ENCODE results near the gene COL16A1. TPM values are rescaled to one million over a fixed set of nuclear protein-coding genes. Genes with fewer than 3 reads are reported as not detected.

The COL16A1 gene
- total and polyA plus RNA-seq, 2 of the 13 experiments (the other 11 are each of a cell fraction or from before 2014, with no cell fraction given), result 4.3 to 12.2 TPM

DNA sequence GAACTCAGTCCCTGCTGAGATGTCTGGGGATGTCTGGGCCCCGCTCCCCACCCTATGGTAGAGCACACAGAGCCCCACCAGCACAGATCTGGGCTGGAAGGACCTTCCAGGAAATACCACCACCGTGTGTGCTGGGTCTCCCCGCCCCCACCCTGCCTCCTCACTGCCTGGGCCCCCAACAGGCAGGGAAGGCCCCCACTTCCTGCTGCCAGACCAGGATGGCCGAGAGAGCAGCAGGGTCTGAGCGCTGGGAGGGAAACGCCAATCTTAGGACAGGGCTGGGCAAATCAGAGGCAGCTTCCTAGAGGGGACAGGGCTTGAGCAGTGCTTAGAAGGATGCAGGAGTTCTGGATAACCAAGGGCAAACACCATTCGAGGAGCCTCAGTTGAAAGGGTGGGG lies 48.4 kb upstream of the COL16A1 start:
- in situ Hi-C loops (cut with HindIII; ENCODE audit: extremely low pct_ligation_motif_present, low pct_unique_long_range_greater_than_20kb), result no loop called here

DNA sequence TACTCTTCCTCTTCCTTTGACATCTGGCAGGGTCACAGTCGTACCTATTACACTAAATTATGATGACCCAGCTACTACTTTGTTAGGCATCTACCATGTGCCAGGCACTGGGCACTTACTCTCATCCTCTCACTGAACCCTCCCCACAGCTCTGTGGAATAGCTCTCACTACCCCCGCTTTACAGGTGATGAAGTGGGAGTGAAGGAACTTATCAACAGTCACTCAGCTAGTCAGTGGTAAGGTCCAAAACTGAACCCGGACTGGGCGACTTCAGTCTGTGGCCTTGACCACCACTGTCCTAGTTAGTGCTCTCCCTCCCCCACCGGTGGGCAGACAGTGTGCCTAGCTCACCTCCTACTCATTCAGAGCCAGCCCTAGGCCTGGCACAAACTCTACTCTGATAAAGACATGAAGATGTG lies 48.0 kb upstream of the COL16A1 start:
- Histone ChIP-seq H3K4me2 (ENCODE audit: low read depth, low read length) (no peak overlapping the region), H3K4me1 (ENCODE audit: insufficient read depth, low read length) (0 out of 2 replicates have a peak, but pooled peaks cover 8% of the 10 kb centered on the region), H3K9me3 (ENCODE audit: low read length) (no peaks in the 10 kb centered on the region), H3K9ac (ENCODE audit: insufficient read depth, low read depth, low read length) (no peak overlapping the region), H2AFZ (ENCODE audit: low read length) (no peak overlapping the region), H3K27me3 (ENCODE audit: control insufficient read depth in 1 of 2, insufficient read depth in 2 of 2, low read length in 2 of 2) (peaks cover 5 to 77% of the 10 kb centered on the region in 2 experiments; a peak in 4 of 5 replicates), H3K79me2 (ENCODE audit: insufficient read depth, low read length) (no peaks in the 10 kb centered on the region), H4K20me1 (ENCODE audit: insufficient read depth, low read length) (no peaks in the 10 kb centered on the region), H3K36me3 (replicated peaks in 1 of 2; ENCODE audit: control insufficient read depth in 1 of 2, insufficient read depth in 2 of 2, low read length in 2 of 2) (no peaks in the 10 kb centered on the region), H3K4me3 (replicated peaks in 1 of 3; ENCODE audit: insufficient read depth in 1 of 3, low read depth in 2 of 3, low read length in 3 of 3) (no peak overlapping the region), H3K27ac (ENCODE audit: extremely low read length, insufficient read depth, low read length) (no peak overlapping the region)
- FAIRE-seq, result no peak
- no peak for ATAC-seq
- WGBS (ENCODE audit: low lambda C conversion rate), result 7% methylated on average over 5 of the region's 5 CpGs
- no peak for DNase-seq (ENCODE audit: low spot score)
- no TSS peak for BruUV-seq (replicated peaks)
- in situ Hi-C loops (cut with HindIII; ENCODE audit: extremely low pct_ligation_motif_present, low pct_unique_long_range_greater_than_20kb) (no loop called here), intact Hi-C loops (cut with micrococcal nuclease; ENCODE audit: unreplicated experiment) (no loop called here)
- ChIA-PET POLR2A (no interaction called here), CTCF (ENCODE audit: low intra/inter-chr PET ratio, low total read pairs) (no interaction called here)
- TF ChIP-seq LCORL (IDR thresholded peaks at IDR 0.05) (no peak), LCORL (CRISPR knock-in tag; IDR thresholded peaks at IDR 0.05) (no peak), ZMYM4 (CRISPR knock-in tag; IDR thresholded peaks at IDR 0.05) (no peak), ERF (CRISPR knock-in tag; IDR thresholded peaks at IDR 0.05) (no peak), XBP1 (CRISPR knock-in tag; IDR thresholded peaks at IDR 0.05) (no peak), SNAI1 (CRISPR knock-in tag; IDR thresholded peaks at IDR 0.05; ENCODE audit: borderline replicate concordance) (no peak), ASH2L (IDR thresholded peaks at IDR 0.05; ENCODE audit: insufficient read length, low read depth, low read length) (no peak), TEF (CRISPR knock-in tag; IDR thresholded peaks at IDR 0.05) (no peak), SAP130 (CRISPR knock-in tag; IDR thresholded peaks at IDR 0.05; ENCODE audit: low read depth) (no peak), ZNF382 (CRISPR knock-in tag; IDR thresholded peaks at IDR 0.05; ENCODE audit: borderline replicate concordance) (no peak), NCOA1 (CRISPR knock-in tag; IDR thresholded peaks at IDR 0.05) (no peak), MEIS2 (CRISPR knock-in tag; IDR thresholded peaks at IDR 0.05) (no peak)
- TF ChIP-seq, protein P1, sequence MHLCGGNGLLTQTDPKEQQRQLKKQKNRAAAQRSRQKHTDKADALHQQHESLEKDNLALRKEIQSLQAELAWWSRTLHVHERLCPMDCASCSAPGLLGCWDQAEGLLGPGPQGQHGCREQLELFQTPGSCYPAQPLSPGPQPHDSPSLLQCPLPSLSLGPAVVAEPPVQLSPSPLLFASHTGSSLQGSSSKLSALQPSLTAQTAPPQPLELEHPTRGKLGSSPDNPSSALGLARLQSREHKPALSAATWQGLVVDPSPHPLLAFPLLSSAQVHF (CRISPR knock-in tag; IDR thresholded peaks at IDR 0.05), result no peak

More for the DNA sequence above, 48.4 kb upstream of the COL16A1 start:
- 8% methylated on average over 2 of the region's 7 CpGs for WGBS (ENCODE audit: low lambda C conversion rate)
- 0 out of 2 replicates have a peak, but pooled peaks cover 8% of the 10 kb centered on the region for H3K4me1 ChIP-seq (ENCODE audit: insufficient read depth, low read length)
- H3K4me3 ChIP-seq (replicated peaks in 1 of 3; ENCODE audit: insufficient read depth in 1 of 3, low read depth in 2 of 3, low read length in 3 of 3), result no peak overlapping the region
- ChIA-PET CTCF (ENCODE audit: low intra/inter-chr PET ratio, low total read pairs) (no interaction called here), POLR2A (no interaction called here)
- no peaks in the 10 kb centered on the region for H4K20me1 ChIP-seq (ENCODE audit: insufficient read depth, low read length)
- no peak overlapping the region for H3K4me2 ChIP-seq (ENCODE audit: low read depth, low read length)
- H2AFZ ChIP-seq (ENCODE audit: low read length), result no peak overlapping the region
- H3K9ac ChIP-seq (ENCODE audit: insufficient read depth, low read depth, low read length), result no peak overlapping the region
- BruUV-seq (replicated peaks), result no TSS peak
- peaks cover 5 to 73% of the 10 kb centered on the region in 2 experiments for H3K27me3 ChIP-seq (ENCODE audit: control insufficient read depth in 1 of 2, insufficient read depth in 2 of 2, low read length in 2 of 2)
- ATAC-seq (no peak), DNase-seq (ENCODE audit: low spot score) (no peak), FAIRE-seq (no peak)
- no peaks in the 10 kb centered on the region for H3K36me3 ChIP-seq (replicated peaks in 1 of 2; ENCODE audit: control insufficient read depth in 1 of 2, insufficient read depth in 2 of 2, low read length in 2 of 2)
- no peaks in the 10 kb centered on the region for H3K9me3 ChIP-seq (ENCODE audit: low read length)
- intact Hi-C loops (cut with micrococcal nuclease; ENCODE audit: unreplicated experiment), result no loop called here
- TF ChIP-seq NAIF1 (CRISPR knock-in tag; IDR thresholded peaks at IDR 0.05; ENCODE audit: borderline replicate concordance) (no peak), ZFP36L1 (CRISPR knock-in tag; IDR thresholded peaks at IDR 0.05) (no peak), MTF2 (CRISPR knock-in tag; IDR thresholded peaks at IDR 0.05; ENCODE audit: borderline replicate concordance) (no peak), YEATS2 (CRISPR knock-in tag; IDR thresholded peaks at IDR 0.05; ENCODE audit: borderline replicate concordance) (no peak), PHF5A (CRISPR knock-in tag; IDR thresholded peaks at IDR 0.05; ENCODE audit: low read depth, unreplicated experiment) (no peak)
- TF ChIP-seq, protein P2, sequence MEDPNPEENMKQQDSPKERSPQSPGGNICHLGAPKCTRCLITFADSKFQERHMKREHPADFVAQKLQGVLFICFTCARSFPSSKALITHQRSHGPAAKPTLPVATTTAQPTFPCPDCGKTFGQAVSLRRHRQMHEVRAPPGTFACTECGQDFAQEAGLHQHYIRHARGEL (CRISPR knock-in tag; IDR thresholded peaks at IDR 0.05), result no peak
- TF ChIP-seq, protein P3, sequence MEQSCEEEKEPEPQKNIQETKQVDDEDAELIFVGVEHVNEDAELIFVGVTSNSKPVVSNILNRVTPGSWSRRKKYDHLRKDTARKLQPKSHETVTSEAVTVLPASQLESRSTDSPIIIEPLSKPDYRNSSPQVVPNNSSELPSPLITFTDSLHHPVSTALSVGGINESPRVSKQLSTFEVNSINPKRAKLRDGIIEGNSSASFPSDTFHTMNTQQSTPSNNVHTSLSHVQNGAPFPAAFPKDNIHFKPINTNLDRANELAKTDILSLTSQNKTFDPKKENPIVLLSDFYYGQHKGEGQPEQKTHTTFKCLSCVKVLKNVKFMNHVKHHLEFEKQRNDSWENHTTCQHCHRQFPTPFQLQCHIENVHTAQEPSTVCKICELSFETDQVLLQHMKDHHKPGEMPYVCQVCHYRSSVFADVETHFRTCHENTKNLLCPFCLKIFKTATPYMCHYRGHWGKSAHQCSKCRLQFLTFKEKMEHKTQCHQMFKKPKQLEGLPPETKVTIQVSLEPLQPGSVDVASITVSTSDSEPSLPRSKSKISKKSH (CRISPR knock-in tag; IDR thresholded peaks at IDR 0.05; ENCODE audit: borderline replicate concordance), result no peak
- H3K79me2 ChIP-seq (ENCODE audit: insufficient read depth, low read length), result no peaks in the 10 kb centered on the region
- H3K27ac ChIP-seq (ENCODE audit: extremely low read length, insufficient read depth, low read length), result no peak overlapping the region
